ENCODE measurements around the gene ZMAT5.

DNA sequence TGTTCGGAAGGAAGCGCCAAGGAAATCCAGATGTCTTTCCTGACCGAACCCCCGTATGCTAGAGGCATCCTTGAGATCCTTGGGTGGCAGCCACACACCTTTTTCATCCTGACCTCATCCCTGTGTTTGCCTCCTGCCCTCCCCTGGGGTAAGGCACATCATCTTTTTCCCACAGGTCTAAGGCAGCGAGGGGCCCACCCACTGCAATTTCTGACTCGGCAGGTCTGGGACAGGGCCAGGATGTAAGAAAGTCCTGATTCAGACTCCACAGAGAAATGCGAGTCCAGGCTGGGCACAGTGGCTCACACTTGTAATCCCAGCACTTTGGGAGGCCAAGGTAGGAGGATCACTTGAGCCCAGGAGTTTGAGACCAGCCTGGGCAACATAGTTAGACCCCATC lies 10.5 kb downstream of the ZMAT5 start:
- TF ChIP-seq, protein P1, sequence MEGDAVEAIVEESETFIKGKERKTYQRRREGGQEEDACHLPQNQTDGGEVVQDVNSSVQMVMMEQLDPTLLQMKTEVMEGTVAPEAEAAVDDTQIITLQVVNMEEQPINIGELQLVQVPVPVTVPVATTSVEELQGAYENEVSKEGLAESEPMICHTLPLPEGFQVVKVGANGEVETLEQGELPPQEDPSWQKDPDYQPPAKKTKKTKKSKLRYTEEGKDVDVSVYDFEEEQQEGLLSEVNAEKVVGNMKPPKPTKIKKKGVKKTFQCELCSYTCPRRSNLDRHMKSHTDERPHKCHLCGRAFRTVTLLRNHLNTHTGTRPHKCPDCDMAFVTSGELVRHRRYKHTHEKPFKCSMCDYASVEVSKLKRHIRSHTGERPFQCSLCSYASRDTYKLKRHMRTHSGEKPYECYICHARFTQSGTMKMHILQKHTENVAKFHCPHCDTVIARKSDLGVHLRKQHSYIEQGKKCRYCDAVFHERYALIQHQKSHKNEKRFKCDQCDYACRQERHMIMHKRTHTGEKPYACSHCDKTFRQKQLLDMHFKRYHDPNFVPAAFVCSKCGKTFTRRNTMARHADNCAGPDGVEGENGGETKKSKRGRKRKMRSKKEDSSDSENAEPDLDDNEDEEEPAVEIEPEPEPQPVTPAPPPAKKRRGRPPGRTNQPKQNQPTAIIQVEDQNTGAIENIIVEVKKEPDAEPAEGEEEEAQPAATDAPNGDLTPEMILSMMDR (IDR thresholded peaks at IDR 0.05; ENCODE audit: low read length): no peak
- TF ChIP-seq EZH2 (optimal IDR thresholded peaks at IDR 0.05; ENCODE audit: low read depth, low read length): no peak
- no peak for TF ChIP-seq EZH2phosphoT487 (IDR thresholded peaks at IDR 0.05; ENCODE audit: low read length)

All from MM.1S (cell line).